DMS153 treated with DMSO at 0.1 percent for 48 hours (cell line): ENCODE data around the gene MAP1LC3A.
"Not testable (repeated sequence)": the region's sequence is repeated elsewhere in the genome, so short reads cannot be mapped to it uniquely, and the experiment has no call there.

Experiments
- DNase-seq: peaks from one replicate; lab custom pipeline; 2025; ENCODE audit not compliant: unreplicated experiment; lab: John Stamatoyannopoulos, UW

Gene MAP1LC3A

DNA sequence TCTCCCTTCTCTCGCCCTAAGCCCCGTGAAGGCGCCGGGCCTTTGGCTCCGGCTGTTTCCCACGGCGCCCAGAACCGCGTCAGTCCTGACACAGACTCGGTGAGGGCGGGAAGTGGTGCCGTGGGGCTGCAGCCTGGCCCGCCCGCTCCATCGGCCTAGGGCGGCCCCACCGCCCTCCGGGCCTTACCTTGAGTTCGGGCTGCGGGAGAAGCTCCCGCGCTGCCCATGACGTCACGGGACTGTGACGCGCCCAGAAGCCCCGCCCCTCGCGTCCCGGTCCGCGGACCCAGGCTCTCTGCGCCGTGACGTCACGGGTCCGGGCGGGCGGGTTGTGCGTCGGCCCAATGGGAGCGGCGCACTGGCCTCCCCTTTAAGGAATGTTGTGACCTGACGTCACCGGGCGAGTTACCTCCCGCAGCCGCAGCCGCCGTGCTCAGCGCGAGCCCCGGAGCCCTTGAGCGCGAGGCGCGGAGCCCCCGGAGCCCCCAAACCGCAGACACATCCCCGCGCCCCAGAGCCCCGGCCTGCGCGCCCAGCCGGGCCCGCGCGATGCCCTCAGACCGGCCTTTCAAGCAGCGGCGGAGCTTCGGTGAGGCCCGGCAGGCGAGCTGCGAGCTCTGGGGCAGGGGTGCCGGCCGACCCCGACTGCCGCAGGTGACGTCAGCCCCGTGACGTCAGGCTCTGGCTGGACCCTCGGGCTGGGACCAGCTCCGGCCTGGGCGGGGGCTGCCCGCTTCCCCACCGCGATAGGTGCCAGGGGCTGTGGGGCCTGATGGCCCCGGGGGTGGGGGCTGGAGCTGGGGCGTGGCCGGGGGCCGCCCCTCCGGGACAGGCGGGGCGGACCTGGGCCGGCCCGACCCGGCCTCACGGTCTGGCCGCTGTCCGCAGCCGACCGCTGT, at the start of gene MAP1LC3A:
Gene MAP1LC3A (plus strand): TSS at position 399 of the 899 bp plus-strand sequence. CDS start 151 bp downstream, at position 550.
- peak; percentile 89 for DNase-seq

DNA sequence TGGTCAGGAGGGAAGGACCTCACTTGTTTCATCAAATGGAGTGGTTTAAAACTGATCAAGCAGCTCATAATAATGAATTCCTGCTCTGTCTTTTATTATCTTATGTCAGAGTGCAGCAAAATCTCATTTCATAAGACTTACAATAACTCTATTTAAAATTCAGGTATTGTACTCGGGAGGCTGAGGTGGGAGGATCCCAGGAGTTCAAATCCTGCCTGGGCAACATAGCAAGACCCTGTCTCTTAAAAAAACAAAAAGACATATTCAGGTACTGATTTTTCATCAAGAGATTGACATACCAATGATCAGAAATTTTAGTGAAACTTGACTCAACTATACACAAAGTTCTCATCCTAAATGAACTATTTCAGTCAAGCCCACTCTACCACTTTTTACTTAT, 47.9 kb upstream of the MAP1LC3A start:
- DNase-seq: no peak

DNA sequence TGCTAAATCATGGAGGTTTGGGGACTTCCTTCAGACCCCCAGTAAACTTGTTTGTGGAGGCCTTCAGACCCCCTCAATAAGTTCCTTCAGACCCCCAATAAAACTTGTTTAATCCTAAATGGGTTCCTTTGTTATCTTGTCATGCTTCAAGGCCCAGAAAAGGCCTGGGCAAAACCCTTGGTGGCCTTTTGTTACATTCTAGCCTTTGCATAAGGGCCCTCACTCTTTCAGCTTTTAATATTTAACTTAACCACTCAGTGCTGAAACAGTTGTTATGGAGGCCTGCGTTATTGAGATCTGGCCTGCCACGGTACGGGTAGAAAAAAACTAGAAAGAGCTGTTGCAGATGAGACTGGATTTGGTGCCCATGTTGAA, 46.6 kb upstream of the MAP1LC3A start:
- no peak for DNase-seq

DNA sequence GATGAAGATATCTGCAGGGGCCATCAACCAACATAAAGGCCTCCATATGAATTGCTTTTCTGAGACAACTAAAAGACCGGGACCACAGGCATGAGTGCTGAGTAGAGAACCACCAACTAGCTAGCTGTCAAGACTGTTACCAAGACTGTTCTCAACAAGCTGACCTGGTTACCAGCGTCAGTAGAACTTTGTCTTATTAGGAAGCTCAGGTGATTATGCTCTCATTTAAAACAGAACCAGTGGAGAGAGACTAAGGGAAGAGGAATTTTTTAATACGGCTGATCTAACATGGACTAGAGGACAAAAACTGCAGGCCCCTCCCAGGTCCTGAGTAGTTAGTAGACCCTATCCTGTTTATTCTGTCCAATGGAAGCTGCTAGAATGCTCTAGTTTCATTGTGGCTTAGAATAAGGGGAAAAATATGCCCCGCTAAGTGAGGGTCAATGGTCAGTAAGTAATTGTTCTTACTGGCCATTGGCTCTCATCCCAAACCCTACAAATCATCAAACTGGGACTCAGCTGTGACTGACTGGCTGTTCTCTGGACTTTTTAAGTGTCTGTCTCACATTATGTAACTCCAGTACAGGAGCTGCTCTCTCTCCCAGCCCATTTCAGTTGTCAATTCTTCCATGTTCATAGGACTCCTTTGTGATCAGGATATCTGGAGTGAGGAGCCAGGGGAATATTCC, 46.1 kb upstream of the MAP1LC3A start:
- no peak for DNase-seq

DNA sequence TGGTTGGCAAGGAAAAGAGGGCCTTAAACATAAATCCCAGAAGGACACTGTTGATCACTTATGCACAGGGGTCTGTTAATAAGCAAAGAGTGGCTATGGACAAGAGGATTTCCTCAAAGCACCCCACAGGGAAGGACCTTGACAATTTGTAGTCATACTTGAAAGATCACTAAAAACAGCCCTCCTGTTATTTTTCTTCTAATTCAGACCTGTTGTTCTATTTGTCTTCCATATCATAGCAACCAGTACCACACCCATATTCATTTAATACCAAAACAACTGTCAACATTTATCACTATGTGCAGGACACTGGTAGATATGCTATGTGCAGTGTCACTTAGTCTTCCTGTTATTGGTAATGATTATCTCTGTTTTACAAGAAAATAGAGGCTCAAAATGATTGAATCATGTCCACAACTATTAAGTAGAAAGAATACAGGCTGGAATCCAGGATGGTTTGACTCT, 45.5 kb upstream of the MAP1LC3A start:
- no peak for DNase-seq

DNA sequence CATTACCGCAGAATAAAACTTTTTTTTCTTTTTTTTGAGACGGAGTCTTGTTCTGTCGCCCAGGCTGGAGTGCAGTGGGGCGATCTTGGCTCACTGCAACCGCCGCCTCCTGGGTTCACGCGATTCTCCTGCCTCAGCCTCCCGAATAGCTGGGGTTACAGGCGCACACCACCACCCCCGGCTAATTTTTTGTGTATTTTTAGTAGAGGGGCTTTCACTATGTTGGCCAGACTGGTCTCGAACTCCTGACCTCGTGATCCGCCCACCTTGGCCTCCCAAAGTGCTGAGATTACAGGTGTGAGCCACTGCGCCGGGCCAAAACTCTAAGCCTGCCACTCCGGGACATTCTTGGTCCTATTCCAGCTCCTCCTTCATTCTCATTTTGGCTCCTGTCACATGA, 44.5 kb upstream of the MAP1LC3A start:
- DNase-seq: not testable (repeated sequence)

DNA sequence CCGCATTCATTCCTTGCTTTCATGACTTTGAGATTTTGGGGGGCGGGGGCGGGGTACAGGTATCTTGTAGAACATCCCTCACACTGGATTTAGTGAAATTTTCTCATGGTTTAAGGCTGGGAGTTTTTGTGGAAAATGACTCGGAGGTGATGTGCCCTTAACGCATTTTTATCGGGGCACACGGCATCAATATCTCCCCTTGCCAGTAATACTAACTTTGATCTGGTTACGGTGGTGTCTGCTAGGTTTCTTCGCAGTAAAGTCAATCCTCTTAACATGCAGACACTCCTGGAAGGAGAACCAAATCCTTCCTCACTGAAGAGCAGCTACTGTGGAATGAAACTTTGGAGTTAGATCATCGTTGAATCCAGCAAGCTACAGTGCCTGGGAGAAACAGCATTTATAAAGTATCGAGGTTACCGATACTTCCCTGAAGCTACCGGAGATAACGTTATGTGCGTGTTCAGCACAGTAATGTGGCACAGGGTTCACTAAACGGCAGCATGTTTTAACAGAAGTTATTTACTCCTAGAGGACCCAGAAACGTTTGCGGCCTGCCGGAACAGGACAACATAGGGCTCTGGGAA, 43.5 kb upstream of the MAP1LC3A start:
- no peak for DNase-seq

DNA sequence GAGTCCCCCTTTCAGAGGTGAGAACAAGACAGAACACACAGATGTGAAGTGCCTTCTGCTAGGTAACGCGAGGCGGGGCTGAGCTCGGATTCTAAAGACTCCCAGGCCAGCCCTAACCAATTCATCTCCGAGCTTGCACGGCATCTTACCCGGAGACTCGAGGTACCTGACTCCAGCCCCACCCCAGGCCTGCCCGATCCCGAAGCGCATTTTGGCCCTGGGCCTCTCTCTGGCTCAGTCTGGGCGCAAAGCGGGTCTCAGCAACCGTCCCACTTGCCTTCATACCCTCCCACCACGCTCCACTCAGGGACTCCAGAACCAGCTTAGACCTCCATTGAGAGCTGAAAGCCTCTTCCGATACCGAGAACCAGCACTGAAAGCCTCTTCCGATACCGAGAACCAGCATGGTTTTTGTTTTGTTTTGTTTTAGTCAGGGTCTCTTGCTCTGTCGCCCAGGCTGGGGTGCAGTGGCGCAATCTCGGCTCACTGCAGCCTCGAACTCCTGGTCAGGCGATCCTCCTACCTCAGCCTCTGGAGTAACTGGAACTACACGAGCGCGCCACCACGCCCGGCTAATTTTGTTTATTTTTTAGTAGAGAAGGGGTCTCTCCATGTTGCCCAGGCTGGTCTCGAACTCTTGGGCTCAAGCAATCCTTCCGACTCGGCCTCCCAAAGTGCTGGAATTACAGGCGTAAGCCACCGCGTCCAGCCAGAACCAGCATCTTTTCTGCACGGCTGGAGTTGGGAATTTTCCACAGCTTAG, 42.9 kb upstream of the MAP1LC3A start:
- peak; percentile 62 for DNase-seq

DNA sequence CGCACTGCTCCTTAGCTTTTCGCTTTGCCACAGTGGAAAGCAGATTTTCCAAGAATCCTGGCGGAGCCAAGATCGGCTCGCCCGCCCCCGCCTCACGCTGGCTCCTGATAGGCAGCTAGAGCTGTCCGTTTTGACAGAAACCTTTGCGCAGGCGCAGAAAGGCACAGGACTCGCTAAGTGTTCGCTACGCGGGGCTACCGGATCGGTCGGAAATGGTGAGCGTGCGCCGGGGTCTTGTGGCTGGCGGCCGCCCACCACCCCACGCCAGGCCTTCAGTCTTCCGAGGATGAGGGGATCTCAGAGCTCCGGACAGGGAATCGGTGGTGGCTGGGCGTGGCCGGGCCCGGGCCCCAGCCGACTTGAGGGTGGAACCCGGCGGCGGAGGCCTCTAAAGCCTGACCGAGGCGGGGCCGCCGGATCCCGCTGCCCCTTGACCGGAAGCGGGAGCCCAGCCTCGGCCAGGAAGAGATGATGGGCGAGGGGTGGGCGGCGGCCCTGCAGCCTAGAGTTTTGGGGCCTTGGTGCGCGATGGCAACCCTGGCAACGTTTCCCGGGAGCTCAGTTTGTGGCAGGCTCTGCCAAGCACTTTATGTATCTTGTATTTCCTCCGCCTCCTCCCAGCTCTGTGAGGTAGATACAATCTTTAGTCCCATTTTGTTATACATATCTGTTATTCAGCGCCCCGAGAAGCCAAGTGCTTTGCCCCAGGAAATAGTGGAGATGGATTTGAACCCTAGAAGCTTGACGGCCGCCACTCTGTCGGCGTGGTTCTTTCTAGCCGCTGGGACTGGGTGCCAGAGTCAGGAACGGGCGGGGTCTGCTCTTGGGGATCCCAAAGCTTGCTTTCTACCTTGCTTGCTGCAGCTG, 42.0 kb upstream of the MAP1LC3A start, which contains the start of gene DYNLRB1:
Gene DYNLRB1 (plus strand): TSS at position 176 of the 867 bp plus-strand sequence. CDS start 37 bp downstream, at position 213.
- peak; percentile 94 for DNase-seq

DNA sequence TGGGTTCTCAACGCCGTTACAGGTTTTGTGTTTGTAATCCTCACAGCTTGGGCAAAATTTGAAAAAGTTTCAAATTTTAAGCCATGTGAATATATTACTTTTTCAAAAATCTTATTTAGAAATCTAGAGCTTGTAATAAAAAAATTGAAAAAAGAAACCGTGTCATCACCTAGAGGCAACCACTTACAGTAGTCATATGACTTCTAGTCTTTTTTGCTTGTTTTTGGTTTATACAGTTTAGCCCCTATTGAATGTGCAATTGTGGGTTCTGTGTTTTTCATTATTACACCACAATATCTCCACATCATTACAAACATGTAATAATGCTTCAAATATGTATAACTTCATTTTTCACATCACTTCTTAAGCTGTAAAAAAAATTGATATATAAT, 41.4 kb upstream of the MAP1LC3A start:
- no peak for DNase-seq

DNA sequence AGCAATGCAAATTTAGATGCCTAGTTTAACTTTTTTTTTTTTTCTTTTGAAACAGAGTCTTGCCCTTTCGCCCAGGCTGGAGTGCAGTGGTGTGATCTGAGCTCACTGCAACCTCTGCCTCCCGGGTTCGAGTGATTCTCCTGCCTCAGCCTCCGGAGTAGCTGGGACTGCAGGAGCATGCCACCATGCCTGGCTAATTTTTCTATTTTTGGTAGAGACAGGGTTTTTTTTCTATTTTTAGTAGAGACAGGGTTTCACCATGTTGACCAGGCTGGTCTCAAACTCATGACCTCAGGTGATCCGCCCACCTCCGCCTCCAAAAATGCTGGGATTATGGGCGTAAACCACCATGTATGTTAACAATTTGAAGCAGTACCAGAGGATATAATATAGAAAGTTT, 39.7 kb upstream of the MAP1LC3A start:
- DNase-seq: not testable (repeated sequence)

DNA sequence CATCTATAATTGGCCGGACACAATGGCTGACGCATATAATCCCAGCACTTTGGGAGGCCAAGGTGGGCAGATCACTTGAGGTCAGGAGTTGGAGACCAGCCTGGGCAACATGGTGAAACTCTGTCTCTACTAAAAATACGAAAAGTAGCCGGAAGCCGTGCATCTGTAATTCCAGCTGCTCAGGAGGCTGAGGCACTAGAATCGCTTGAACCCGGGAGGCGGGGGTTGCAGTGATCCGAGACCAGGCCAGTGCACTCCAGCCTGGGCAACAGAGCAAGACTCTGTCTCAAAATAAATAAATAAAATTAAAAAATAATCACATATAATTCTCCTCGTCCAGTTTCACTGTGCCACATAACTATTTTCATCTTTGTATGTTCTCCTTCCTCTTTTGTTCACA, 38.7 kb upstream of the MAP1LC3A start:
- DNase-seq: not testable (repeated sequence)

DNA sequence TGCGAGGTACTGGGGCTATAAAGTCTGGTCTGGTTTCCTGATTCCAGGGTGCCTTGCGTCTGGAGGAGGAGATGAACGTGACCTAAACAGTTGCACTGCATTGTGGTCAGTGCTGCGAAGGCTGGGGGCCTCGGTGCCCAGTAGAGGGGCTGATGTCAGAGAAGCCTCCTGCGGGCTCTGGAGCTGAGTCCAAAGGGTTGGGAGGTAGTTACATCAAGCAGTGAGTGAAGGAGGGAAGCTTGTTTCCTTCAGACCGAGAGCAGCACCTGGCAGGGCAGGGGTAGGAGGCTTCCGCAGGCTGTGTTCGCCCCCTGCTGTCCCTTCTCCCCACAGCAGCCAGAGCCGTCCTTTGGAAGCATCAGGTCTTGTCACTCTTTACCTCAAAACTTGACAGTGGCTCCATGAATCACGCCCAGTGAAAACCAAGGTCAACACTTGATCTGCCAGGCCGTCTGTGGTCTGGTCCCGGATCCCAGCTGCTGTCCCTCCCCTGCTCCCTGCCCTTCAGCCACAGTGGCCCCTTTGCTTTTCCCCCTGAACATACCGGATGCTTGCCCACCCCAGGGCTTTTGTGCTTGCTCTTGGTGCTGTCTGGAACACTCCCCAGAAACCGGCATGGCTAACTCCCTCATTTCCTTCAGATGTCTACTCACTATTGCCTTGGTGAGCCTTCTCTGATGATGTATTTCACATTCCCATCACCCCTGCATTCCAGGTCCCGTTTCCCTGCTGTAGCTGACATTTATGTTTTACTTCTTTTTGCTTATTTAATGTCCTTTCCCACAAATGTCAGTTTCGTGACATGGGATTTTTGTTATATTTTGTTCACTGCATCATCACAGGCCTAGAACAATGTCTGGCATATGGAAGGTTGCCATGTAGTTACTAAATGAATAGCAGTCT, 35.3 kb upstream of the MAP1LC3A start:
- peak; percentile 13 for DNase-seq

DNA sequence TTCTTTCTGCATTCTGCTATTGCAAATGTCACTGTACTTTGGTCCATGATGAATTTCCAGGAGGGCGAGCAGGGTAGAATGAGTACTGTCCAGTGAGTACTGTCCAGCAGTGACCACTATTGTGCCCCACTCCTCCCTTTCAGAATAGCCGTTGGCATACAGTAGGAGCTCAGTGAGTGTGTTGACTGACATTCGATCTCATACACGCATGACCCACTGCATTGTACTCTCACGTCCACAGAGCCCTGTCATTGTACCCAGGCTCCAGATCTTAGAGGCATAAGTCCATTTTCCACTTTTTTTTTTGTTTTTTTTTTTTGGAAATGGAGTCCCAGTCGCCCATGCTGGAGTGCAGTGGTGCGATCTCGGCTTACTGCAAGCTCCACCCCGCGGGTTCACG, 34.1 kb upstream of the MAP1LC3A start:
- no peak for DNase-seq

DNA sequence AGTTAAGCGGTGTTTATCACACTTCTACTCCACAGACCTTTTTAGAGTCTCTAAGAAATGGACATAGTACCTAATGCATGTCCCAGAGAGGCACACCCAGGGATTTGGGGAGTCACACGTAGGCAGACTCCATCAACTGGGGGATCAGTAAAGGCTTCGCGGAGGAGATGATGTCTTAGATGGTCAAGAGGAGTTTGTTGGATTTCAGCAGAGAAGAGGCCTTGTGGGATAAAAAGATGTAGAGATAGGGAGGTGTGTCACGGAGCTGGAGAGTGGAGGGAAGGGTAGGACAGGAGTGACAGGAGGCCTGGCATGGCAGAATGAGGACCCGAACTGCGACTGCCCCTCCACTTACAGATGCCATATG, 33.2 kb upstream of the MAP1LC3A start:
- DNase-seq: no peak

DNA sequence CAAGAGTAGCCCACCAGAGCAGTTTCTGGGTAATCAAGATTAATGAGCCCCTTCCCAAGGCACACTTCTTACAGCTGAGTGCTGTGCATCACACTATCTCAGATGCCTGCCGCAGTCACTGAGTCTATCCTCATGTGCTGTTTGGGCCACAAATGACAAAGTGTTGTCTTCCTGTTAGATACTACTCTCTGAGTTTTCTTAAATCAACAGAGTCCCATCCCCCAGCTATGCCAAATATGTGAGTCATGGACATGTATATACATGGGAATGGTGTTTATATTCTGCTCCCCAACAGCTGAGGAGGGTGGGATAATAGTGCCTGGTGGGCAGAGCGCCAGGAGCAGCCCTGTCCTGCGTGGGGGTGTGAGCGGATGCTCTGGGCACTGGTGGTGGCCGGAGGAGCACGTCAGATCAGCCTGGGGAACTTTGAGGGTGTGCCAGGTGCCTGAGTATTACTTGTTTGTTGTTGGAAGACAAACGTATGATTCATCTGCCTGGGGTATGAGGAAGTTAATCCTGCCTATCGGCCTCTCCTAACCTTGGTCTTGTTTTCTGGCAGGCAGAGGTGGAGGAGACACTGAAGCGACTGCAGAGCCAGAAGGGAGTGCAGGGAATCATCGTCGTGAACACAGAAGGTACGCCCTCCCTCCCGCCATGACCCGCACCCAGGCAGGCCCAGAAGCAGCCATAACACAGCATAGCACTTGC, 32.7 kb upstream of the MAP1LC3A start:
- DNase-seq: peak; percentile 32

DNA sequence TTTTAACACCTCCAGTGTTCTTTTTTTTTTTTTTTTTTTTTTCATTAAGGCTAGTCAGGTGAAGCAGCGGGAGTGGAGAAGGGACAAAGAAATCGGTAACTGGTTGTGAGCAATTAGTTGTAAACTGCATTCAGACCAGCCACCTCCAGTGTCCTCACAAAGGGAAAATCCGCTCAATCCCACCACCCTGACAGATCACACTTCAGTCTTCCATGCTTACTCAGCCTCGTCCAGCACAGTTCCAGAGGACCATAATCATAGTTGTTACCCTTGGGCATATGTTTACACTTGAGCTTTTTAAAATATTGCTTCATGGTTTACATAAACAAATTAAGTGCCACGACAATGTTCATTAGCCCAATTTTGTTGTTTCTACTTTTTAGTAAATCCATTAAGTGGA, 32.1 kb upstream of the MAP1LC3A start:
- DNase-seq: no peak

DNA sequence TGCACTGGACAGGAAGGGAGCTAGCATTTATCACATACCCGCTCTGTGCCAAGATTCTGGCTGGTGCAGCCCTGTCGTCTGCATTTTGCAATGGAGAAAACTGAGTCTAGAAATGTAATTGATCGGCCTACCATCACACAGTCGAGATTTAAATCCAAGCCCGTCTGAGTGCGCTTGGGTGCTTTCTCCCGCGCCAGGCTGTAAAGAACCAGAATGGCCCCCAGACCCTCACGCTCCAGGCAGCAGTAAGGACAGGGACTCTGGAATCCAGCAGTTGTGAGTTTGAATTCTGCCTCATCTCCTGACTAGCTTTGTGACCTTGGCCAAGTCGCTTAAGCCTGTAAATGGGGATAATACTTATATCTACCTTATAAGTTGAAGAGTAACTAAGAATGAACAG, 31.5 kb upstream of the MAP1LC3A start:
- DNase-seq: no peak
